ENCODE results near the gene IQCK.

GRCh38 chr16:19853132-19853741 is 135.2 kb downstream of the IQCK start:
- TF ChIP-seq CTCF (IDR thresholded peaks at IDR 0.05; ENCODE audit: low read depth, low read length): no peak
- TF ChIP-seq EZH2phosphoT487 (IDR thresholded peaks at IDR 0.05; ENCODE audit: low read depth): no peak
